Astrocyte (in vitro differentiated cells and primary cell): ENCODE measurements around the gene KLHL33.

Experiments
- CTCF ChIP-seq: IDR thresholded peaks from 2 replicates; pipeline ENCODE4 v1.5.1; 2011; ENCODE audit warnings: low read depth, mild to moderate bottlenecking, inconsistent platforms, low read length, moderate library complexity; ENCODE audit not compliant: insufficient read depth
- EZH2 ChIP-seq: IDR thresholded peaks from 2 replicates; pipeline ENCODE4 v1.6.1; 2012; ENCODE audit warnings: mild to moderate bottlenecking, low read length, inconsistent platforms; ENCODE audit not compliant: insufficient read depth

- TF ChIP-seq CTCF (no peak), EZH2 (no peak)
These were observed 2.7 kb upstream of the KLHL33 start for GRCh38 chr14:20438664-20439063.
